GM19238 (cell line): ENCODE results near the gene TEPSIN.

Experiments used
- DNase-seq: peaks from one replicate; pipeline ENCODE4 v3.0.0; 2011; ENCODE audit warnings: low spot score; ENCODE audit not compliant: insufficient read length

The TEPSIN gene

GRCh38 chr17:81271226-81271625 lies 32.4 kb upstream of the TEPSIN start:
- no peak for DNase-seq

DNA sequence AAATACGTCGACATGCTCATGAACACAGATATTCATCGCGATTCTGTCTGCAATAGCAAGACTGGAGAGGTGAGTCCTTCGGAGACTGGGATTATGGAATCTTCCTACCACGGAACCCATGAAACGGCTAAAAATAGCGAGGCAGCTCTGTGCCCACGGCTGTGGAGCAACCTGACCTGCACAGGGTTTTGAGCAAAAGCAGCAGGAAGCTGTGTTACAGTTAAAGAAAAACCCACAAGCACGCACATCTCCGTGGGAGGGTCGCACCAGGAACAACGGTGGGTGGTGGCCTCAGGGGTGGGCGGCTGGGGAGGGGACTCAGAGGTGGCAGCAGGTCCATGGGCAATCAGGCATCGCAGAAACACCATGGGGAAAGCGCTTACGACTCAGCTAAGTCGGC lies 31.4 kb upstream of the TEPSIN start:
- no peak for DNase-seq

DNA sequence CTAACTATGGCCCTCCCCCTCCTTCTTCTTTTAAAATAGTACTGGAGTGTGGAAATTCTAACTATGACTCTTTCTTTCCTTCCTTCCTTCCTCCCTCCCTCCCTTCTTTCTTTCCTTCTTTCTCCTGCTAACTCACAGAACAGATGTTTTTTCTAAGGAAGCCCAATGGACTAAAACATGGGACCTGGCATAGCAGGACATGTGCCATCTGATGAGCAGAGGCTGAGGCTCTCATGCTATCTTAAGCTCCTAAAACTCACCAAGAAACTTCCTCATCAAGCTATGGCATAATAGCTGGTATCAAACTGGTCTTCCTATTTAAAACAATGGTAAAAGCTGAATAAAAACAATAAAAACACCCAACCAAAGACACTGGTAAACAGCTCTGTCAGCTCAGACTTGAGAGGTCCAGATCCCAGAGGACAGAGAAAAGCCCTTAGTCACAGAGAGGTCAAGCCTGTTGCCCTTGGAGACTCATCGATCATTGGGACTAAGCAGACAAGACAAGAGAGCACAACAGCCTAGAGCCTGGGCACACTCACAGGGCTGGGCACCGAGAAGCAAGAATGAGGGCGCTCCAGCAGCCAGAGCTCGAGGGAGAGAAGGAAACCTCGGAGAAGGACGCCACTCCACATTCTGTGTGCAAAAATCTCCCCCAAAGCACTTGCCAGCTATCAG lies 28.7 kb upstream of the TEPSIN start:
- DNase-seq = no peak

GRCh38 chr17:81265576-81265975 lies 26.7 kb upstream of the TEPSIN start:
- DNase-seq = no peak

DNA sequence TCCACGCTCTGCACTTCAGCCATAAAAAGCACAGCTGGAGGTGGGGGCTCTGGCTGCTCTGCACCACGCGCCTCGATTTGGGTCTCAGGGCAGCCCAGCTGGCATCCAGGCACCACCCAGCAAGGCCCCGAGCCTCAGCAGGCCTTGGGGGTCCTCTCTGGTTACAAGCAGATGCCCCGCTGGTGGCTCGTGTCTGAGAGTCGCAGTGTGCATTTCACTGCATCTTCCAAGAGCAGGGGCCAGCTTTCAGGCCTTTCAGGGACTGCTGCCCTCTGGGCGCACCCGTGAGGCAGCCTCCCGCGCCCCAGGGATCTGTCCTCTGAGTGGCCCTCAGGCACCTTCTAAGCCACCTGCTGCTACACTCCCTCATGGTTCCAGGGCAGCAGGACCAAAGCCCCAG lies 25.8 kb upstream of the TEPSIN start:
- no peak for DNase-seq

DNA sequence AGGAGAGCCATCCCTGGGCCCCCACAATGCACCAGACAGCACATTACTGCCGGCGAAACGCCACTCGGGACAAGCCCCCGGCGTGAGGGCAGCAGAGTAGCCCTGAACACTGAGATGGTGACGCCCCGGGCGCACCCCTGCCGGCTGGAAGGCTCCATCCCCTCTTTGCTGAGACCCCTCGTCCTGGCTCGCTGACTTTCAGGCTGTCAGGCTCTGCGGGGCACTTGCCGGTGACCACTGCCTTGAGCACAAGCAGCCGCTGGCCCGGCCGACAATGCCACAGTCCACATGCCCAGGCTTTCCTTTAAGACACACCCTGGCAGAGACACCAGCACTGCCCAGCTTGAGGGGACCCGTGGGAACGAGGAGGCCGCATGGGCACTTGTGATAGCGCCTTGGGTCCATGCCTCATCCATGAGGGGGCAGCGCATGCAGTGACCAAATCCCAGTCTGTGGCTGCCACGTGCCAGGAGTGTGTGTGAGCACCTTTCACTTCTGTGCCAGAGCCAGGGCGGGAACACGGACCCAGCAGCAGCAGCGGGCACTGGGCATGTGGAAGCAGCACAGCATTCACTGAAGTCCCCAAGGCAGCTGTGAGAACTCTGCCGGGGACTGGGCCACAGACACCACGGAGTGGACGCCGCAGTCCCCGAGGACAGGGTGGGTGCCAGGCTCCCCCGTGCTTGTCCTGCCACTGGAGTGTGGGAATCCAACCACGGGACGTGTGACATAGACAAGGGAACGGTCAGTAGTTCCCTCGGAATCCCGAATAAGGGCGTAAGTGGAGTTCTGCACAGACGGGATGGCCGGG lies 24.7 kb upstream of the TEPSIN start:
- DNase-seq = no peak

- DNase-seq = no peak
Observed at GRCh38 chr17:81261582-81262336, 22.9 kb upstream of the TEPSIN start.

- no peak for DNase-seq
Observed at GRCh38 chr17:81261096-81261495, 22.2 kb upstream of the TEPSIN start.

DNA sequence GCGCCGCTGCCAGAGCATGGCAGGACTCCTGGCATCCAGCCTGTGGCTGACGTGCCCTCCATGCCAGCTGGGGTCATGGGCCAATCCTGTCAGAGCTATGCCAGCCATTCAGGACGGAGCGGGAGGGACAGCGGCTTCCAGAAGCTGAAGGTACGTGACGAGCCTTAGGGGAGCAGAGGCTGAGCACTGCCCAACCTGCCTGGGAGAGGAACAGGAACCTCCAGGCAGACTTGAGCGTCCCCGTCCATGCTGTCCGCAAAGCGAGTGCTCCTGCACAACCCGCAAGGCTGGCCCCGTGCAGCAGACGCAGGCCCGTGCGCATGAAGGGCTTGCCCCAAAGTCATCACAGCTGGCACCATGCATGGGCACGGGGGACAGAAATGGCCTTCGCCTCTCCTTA lies 21.8 kb upstream of the TEPSIN start:
- DNase-seq = no peak

GRCh38 chr17:81260171-81260570 lies 21.3 kb upstream of the TEPSIN start:
- DNase-seq = no peak

DNA sequence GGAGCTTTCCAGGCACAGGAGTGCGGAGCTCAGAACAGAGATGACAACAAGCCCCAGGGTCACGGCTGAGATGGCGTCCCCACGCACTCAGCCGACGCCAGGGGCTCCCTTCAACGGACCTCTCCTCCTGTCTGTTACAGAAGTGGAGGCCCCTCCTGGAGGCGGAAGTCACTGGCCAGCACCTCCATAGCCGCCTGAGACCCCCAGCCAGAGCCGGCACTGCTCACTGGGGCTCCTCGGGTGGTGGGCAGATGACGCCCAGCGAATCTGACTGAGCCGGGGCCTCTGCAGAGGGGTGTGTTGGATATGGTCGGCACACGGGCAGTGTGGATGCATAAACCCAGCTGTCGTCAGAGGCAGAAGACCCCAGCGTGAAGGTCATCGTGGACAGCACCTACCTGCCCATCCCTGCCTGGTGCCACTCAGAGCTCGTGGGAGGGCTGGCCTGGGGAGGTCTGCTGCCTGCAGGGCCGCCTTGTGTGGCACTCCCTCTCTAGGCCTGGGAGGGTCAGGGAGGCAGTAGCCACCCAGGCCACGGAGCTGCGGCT lies 20.3 kb upstream of the TEPSIN start:
- DNase-seq = no peak

DNA sequence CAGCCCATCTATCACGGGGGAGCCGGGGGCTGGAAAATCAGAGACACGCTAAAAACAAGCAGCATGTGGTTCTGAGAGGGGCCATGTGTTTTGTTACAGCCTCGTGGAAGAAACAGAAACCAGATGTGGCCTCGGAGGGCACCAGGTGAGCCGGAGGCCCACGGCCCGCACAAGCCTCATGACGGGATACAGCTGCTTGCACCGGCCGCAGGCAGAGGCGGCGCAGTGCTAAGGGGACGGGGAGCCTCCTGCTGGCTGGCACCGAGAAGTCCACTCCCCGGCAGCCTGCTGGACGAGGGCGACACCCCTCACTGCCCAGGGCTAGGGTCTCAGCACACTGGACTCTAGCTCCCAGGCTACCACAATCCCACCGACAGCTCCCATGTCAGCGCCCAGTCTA lies 19.4 kb upstream of the TEPSIN start:
- no peak for DNase-seq

GRCh38 chr17:81257533-81257932 lies 18.7 kb upstream of the TEPSIN start:
- DNase-seq = no peak

DNA sequence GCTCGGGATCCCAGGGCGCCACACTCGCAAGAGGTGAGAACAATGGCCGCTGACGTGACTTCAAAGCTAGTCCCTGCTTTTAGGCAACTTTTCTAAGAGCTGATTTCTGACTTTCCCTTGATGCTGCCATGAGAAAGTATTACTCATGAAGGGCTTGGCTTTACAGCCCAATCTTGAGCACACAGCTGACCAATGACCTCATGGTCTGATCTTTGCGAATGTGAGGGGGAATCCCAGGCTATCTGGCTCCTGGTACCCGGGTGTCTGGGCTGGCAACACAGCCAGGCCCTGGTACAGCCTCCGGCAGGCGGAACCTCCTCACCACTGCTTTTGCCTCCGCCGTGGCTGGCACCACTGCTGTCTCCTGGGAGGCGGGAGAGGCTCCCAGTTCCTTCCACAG lies 17.8 kb upstream of the TEPSIN start:
- DNase-seq = no peak

DNA sequence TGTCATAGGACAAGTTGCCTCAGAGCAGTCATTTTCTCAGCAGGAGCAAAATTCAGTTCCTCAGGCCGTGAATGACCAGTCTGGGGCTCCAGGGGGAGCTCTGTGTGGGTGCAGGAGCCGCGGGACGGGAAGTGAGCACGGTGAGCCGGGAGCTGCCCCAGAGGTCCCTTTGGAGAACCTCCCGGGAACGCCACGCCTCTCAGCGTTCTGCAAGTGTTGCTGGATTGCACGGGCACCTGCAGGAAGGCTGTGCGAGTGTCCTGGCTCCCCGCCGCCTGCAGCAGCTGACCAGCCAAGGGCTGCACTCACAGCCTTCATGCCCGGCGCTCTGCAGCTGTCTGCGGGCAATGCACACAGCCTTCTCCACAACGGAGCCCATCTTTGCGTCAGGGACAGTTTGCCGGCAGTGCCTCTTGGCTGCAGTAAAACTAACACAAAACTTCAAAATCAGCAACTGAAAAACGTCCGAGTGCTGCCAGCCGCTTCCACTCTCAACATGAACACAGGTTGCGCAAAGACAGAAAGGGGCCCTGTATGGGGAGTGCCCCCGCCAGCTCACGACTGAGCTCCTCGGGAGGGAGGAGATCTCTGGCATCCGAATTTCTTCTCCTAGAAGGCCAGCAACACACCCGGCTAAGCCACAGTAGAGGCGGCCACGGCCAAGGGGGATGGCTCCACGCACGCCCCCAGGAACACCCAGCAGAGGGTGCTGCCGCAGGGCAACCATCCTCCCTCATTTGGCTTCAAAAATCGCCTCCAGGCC lies 16.3 kb upstream of the TEPSIN start:
- DNase-seq = no peak

DNA sequence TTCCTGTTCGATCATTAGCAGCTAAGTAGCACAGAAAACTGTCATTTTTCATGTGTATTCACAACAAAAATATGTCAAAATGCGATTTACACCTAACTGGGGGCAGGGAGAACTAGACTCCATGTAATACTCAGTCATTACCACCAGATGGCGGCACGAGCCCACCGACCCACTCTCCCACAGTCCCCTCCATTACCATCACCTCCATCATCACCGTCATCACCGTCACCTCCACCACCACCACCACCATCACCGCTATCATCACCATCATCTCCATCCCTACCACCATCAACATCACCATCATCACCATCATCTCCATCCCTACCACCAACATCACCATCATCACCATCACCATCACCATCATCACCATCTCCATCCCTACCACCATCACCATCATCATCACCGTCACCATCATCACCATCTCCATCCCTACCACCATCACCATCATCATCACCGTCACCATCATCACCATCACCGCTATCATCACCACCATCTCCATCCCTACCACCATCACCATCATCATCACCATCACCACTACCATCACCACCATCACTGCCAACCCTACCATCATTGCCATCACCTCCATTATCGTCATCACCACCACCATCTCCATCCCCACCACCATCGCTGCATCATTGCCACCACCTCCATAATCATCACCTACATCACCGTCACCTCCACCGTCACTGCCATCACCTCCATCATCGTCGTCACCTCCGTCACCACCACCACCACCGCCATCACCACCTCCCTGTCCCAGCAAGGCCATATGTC lies 14.7 kb upstream of the TEPSIN start:
- DNase-seq = peak; percentile 65

DNA sequence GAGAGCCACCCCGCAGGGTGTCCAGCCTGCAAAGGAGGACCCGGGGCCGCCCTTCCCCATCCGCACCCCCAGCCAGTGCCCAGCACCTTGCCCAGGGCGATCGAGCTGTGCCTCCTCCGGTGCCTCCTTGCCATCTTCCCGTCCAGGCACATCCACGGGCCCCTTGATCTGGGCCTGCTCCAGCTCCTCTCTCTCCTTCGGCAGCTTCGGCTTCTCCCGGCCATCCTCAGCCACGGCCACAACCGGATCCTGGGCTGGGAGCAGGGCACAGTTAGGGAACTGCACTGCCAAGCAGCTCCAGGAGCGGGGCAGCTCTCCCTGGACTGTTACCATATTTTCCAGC lies 14.1 kb upstream of the TEPSIN start:
- DNase-seq = no peak

DNA sequence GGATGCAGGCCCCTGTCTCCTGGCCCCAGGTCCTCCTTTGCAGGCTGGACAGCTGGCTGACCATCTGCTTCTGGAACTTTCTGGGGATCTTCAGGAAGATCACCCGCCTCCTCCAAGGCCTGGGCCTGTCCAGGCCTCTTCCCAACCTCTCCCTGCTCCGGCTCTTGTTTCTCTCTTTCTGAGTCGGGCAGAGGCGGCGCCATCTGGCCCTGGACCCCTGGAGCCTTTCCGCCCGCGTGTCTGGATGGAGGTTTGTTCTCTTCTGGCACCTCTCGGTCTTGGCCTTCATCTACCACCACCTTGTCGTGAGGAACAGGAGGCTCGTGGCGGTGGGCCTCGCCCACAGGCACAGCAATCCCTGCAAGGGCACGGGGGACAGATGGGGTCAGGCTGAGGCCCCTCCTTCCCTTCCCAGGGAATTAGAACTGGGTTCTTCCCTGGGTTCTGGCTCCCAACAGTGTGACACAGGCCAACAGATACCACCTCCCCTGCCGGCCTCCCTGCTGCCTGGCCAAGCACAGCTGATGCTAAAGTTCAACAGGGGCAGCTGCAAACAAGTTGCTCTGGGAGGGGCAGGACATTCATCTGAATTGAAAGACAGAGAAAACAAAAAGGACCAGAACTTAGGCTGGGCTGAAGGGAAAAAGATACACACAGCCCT lies 13.6 kb upstream of the TEPSIN start:
- no peak for DNase-seq

DNA sequence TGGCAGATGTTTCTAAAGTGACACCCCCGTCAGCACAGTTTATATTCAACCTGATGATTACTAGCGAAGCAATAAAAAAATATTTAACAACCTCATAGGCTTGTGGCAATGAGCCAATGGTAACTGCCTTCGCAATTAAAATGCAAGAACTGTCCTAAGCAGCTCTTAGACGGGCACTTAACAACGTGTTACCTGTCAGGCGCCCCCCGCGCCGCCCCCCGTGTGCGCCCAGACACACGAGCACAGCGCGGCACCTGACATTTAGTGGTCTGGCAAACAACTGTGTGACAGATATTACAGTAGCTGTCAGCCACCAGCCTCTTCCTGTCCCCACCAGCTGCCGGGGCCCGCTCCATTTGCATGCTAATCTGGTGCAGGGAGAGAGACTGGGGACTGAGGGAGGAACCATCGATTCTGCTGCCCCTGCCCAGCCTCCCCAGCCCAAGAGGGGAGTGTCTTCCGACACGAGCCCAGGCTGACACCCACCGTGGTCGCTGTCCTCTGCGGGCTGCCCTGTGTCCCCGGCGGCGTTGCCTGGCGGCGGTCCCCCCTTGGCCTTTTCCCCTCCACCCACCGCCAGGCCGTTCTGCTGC lies 12.9 kb upstream of the TEPSIN start:
- DNase-seq = no peak
